GM10266 (cell line): ENCODE results near the gene RFFL.

ENCODE experiments used
- DNase-seq: peaks from one replicate; pipeline ENCODE4 v3.0.0; 2012; ENCODE audit errors: extremely low spot score
- TF ChIP-seq, protein P1 (sequence below): IDR thresholded peaks from 2 replicates; pipeline ENCODE4 v1.5.1; 2012; ENCODE audit warnings: mild to moderate bottlenecking, low read depth; ENCODE audit not compliant: control insufficient read depth, insufficient read depth; ENCODE audit errors: missing control alignments

Gene RFFL

DNA sequence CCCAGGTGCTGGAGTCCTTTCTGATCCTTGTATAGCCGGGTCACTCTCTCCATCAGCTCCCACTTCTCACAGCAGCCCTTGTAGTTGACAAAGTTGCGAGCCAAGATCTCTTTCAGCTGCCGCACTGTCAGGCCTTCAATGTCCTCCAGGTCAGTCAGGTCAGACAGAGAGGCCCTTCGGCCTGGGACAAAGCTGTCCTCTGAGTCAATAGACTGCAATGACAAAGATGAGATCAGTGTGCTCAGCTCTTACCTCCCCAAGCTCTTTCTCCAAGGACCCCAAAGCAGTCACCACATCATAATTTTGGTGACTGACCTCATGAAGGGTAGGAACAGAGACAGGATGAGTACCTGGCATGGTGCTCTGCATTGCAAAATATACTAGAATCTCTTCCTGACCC lies 47.1 kb downstream of the RFFL start:
- TF ChIP-seq, protein P1, sequence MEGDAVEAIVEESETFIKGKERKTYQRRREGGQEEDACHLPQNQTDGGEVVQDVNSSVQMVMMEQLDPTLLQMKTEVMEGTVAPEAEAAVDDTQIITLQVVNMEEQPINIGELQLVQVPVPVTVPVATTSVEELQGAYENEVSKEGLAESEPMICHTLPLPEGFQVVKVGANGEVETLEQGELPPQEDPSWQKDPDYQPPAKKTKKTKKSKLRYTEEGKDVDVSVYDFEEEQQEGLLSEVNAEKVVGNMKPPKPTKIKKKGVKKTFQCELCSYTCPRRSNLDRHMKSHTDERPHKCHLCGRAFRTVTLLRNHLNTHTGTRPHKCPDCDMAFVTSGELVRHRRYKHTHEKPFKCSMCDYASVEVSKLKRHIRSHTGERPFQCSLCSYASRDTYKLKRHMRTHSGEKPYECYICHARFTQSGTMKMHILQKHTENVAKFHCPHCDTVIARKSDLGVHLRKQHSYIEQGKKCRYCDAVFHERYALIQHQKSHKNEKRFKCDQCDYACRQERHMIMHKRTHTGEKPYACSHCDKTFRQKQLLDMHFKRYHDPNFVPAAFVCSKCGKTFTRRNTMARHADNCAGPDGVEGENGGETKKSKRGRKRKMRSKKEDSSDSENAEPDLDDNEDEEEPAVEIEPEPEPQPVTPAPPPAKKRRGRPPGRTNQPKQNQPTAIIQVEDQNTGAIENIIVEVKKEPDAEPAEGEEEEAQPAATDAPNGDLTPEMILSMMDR, result no peak

DNA sequence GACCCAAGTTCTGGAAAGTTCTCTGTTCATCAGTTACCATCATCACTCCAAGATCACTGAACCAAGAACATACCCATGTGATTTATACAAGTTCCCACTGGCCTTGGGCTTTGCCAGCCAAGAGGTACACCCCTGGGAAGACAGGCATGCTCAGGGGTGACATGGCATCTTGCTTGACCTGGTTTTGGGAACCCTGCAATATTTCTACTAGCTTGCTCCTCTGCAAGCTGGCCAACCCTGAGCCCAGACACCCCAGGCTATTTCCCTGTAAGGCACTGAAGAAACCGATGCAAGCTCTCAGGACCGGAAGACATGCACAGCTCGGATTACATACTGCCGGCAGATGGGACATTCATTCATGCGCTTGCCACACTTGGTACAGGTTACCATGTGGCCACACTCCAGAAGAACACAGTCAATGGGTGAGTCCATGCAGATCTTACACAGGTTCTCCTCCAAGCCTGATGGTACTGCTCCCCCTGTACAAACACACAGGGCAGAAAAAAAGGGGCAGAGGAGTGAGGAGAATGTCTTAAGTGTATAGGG lies 51.8 kb downstream of the RFFL start:
- DNase-seq, result no peak
- TF ChIP-seq, protein P1, result no peak

More for the DNA sequence above, 47.1 kb downstream of the RFFL start:
- no peak for DNase-seq

DNA sequence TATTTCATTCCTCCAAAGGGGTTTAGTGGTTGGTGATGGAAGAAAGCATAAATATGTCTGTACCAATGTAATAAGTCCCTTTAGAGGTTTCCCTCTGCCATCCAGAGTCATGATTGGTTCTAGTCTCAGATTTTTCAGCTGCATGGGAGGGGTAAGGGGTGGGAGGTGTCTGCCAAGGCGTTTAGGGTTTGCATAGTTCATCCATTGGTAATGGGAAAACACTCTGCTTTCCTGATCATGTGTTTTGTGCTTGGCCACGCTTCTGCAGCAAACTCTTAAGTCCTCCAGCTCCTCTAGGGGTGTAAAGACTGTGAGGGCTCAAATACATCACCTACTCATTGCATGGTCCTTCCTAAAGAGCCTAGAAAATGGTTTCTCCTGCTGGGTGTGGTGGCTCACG lies 53.4 kb downstream of the RFFL start:
- no peak for DNase-seq
- TF ChIP-seq, protein P1, result no peak

DNA sequence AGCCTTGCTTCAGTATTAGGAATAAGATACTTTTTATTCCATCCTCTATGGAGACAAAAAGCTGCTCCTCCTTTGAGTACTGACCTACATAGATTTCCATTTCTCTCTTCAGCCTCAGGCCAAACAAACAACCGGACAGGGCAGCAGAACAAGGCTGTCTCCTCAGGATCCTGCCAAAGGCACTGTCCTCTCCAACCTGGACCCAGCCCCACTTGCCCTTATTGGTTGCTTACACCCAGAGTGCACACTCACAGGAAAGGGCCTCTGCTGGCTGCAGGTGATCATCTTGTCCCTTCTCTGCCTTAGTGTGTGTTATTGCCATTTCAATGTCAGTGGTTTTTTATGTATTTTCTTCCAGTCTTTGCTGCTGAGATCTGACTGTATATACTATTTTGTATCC lies 56.5 kb downstream of the RFFL start:
- TF ChIP-seq, protein P1, result no peak
- DNase-seq, result no peak

DNA sequence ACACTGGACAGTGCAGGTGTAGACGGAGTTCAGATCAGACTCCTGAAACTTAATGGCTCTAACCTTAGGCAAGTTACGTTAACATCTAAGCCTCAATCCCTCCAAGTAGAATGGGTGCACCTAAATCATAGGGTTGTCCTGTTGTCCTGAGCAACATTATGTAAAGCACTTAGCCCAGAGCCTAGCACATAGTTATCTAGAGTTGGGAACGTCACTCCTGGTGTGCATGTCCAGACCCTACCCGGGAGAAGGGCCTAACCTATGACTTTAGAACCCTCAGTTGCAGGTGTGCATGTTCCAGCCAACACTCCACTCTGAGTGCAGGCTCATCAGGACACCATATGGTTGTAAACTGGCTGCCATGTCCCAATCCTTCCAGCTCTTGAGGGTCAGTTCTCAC lies 57.2 kb downstream of the RFFL start:
- TF ChIP-seq, protein P1, result no peak
- DNase-seq, result no peak

DNA sequence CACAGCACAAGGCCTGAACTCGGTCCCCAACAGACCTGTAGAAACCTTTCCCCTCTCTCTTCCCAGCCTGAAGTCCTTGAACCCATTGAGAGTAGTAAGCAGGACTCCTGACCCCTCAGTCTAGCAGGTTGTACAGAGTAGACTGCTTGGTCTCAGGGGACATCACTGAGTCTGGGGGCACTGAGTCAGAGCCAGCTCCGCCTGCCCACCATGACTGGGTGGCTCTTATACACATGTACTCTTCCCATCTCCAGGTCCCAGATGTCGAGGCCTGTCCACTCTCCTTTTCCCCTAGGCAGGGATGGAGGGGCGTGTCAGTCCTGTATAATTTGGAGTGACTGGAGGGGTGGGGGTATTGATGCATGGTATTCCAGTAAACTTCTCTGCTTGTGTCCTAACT lies 59.7 kb downstream of the RFFL start:
- no peak for DNase-seq
- TF ChIP-seq, protein P1, result no peak

DNA sequence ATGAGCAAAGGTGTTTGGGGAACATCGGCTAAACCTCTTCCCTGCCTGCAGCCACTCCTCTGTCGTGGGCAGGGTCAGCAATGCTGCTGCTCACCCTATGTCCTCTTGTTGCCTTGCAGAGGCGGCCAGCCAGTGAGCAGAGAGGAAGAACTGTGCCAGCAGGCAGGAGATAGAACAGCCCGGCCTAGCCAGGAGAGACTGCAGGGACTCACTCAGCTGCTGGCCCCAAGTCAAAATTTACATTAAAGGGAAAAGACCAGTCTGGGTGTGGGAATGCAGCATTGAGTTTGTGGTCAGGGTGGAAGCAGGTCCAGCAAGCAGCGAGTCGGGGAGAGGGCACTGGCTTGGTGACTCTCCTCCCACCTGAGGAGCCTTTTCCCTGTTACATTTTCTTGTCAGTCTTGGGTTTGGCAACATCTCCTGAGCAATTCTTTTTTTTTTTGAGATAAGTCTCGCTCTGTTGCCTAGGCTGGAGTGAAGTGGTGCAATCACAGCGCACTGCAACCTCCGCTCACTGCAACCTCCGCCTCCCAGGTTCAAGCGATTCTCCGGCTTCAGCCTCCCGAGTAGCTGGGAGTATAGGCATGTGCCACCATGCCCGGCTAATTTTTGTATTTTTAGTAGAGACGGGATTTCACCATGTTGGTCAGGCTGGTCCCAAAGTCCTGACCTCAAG lies 60.5 kb downstream of the RFFL start:
- no peak for DNase-seq
- TF ChIP-seq, protein P1, result no peak
